Subcutaneous adipose tissue (tissue), 4 donors: ENCODE data around the gene RAD51B. TPM values are rescaled to one million over a fixed set of nuclear protein-coding genes. Genes with fewer than 3 reads are reported as not detected.

ENCODE experiments used
- CTCF ChIP-seq: fragments of 450-650 bp; IDR thresholded peaks from one replicate; pipeline ENCODE4 v1.5.1; 2016; ENCODE audit warnings: low read depth, mild to moderate bottlenecking, control low read depth, antibody characterized with exemption, moderate library complexity
- total RNA-seq, 4 donors: library from RNA; depleted of rRNA; stranded (reverse); fragments of >200 nt; gene quantifications; one replicate each; pipeline ENCODE4 v1.1.0, GENCODE V29; 2016

RAD51B gene
- total RNA-seq, 4 donors from 2014 or later = 9.7 to 24.1 (median 16.7) TPM

- TF ChIP-seq CTCF = no peak
Observed at GRCh38 chr14:68139431-68140075, 320.0 kb downstream of the RAD51B start.

GRCh38 chr14:68140076-68140741 lies 320.6 kb downstream of the RAD51B start:
- TF ChIP-seq CTCF = no peak

GRCh38 chr14:68140806-68141205 lies 321.2 kb downstream of the RAD51B start:
- no peak for TF ChIP-seq CTCF

GRCh38 chr14:68141281-68142088 lies 321.9 kb downstream of the RAD51B start:
- TF ChIP-seq CTCF = no peak

- no peak for TF ChIP-seq CTCF
Observed at GRCh38 chr14:68143341-68143841, 323.8 kb downstream of the RAD51B start.

GRCh38 chr14:68144051-68144681 lies 324.6 kb downstream of the RAD51B start:
- TF ChIP-seq CTCF = no peak
